OCI-LY7 (cell line): ENCODE results near the gene MAML3. TPM values are rescaled to one million over a fixed set of nuclear protein-coding genes. Genes with fewer than 3 reads are reported as not detected.

ENCODE experiments used
- BruUV-seq: library from RNA; stranded (reverse); fragments of 400-500 nt; replicated peaks from 2 replicates; lab custom pipeline; 2021; lab: Mats Ljungman, UMichigan
- CTCF ChIA-PET: fragments of 300-600 bp; sonication (Branson Sonifier 250); formaldehyde crosslinking; loops from one replicate; lab custom pipeline; 2022; ENCODE audit warnings: antibody characterized with exemption; ENCODE audit not compliant: unreplicated experiment; lab: Charles Lee
- POLR2A ChIA-PET: fragments of 300-600 bp; sonication (Branson Sonifier 250); formaldehyde crosslinking; loops from one replicate; lab custom pipeline; 2022; ENCODE audit warnings: antibody characterized with exemption; lab: Charles Lee
- DNase-seq: peaks from one replicate; pipeline ENCODE4 v3.0.0-alpha.2; 2015; ENCODE audit warnings: low spot score
- H2AFZ ChIP-seq: fragments of 200-600 bp; sonication (generic), shearing (Covaris generic); 2 replicates; pipeline ENCODE4 v1.6.1; 2014; ENCODE audit warnings: mild to moderate bottlenecking, antibody characterized with exemption, low read length, moderate library complexity
- H3K27ac ChIP-seq: fragments of 200-600 bp; sonication (generic); 2 replicates; pipeline ENCODE4 v1.5.1; 2014; ENCODE audit warnings: mixed run types, low read depth, mild to moderate bottlenecking, moderate library complexity, low read length, inconsistent platforms; ENCODE audit not compliant: poor library complexity, severe bottlenecking
- H3K36me3 ChIP-seq: fragments of 200-600 bp; sonication (generic); 2 replicates; pipeline ENCODE4 v1.6.1; 2014; ENCODE audit warnings: mild to moderate bottlenecking, antibody characterized with exemption, low read length, moderate library complexity, mixed read lengths; ENCODE audit not compliant: insufficient read depth
- H3K4me1 ChIP-seq: fragments of 200-600 bp; sonication (generic); 2 replicates; pipeline ENCODE4 v1.5.1; 2014; ENCODE audit warnings: mild to moderate bottlenecking, low read length; ENCODE audit not compliant: insufficient read depth, poor library complexity, severe bottlenecking
- H3K4me2 ChIP-seq: fragments of 200-600 bp; sonication (generic); 2 replicates; pipeline ENCODE4 v1.6.1; 2014; ENCODE audit warnings: mild to moderate bottlenecking, low read length
- H3K4me3 ChIP-seq: fragments of 200-600 bp; sonication (generic); 2 replicates; pipeline ENCODE4 v1.5.1; 2014; ENCODE audit warnings: mild to moderate bottlenecking, low read depth, low read length; ENCODE audit not compliant: poor library complexity, severe bottlenecking
- H3K79me2 ChIP-seq: fragments of 200-600 bp; sonication (generic); 2 replicates; pipeline ENCODE4 v1.6.1; 2016; ENCODE audit warnings: low read depth, mild to moderate bottlenecking, low read length, moderate library complexity, mixed read lengths; ENCODE audit not compliant: insufficient read depth
- H3K9me2 ChIP-seq: fragments of 200-600 bp; sonication (generic); 2 replicates; pipeline ENCODE4 v1.6.1; 2016; ENCODE audit warnings: mild to moderate bottlenecking, low read length, mixed read lengths; ENCODE audit not compliant: insufficient read depth
- H3K9me3 ChIP-seq: fragments of 200-600 bp; sonication (generic); 2 replicates; pipeline ENCODE4 v1.6.1; 2014; ENCODE audit warnings: mild to moderate bottlenecking, mixed run types, low read length, mixed read lengths
- H4K20me1 ChIP-seq: fragments of 200-600 bp; sonication (generic); 2 replicates; pipeline ENCODE4 v1.6.1; 2014; ENCODE audit warnings: mild to moderate bottlenecking, antibody characterized with exemption, low read length, moderate library complexity, mixed read lengths; ENCODE audit not compliant: insufficient read depth
- EZH2phosphoT487 ChIP-seq: fragments of 200-600 bp; sonication (generic); IDR thresholded peaks from 2 replicates; pipeline ENCODE4 v1.6.1; 2018; ENCODE audit warnings: low read depth, borderline replicate concordance, mild to moderate bottlenecking, mixed run types, antibody characterized with exemption, low read length, moderate library complexity, mixed read lengths
- intact Hi-C: fragments of 100-400 bp; cut with micrococcal nuclease; formaldehyde crosslinking; loops from one replicate; pipeline ENCODE4 v1.10.0; 2022; ENCODE audit not compliant: unreplicated experiment
- total RNA-seq, 2 experiments: library from RNA; depleted of rRNA in 1 of 2; stranded (reverse); fragments of >200 nt in 1 of 2; shearing (Covaris generic) in 1 of 2; gene quantifications; 2 replicates each; pipeline ENCODE4 v1.2.3, GENCODE V29; 2014 to 2022
- TF ChIP-seq, protein P1 (sequence below): fragments of 200-600 bp; sonication (generic); conservative IDR thresholded peaks from 2 replicates; pipeline ENCODE4 v1.5.1; 2014; ENCODE audit warnings: mild to moderate bottlenecking, antibody characterized with exemption, low read length, moderate library complexity, mixed read lengths

Gene MAML3
- total RNA-seq, 2 experiments from 2014 or later: 0.80 to 1.2 TPM

- Histone ChIP-seq H3K79me2 (no peaks in the 10 kb centered on the region), H3K9me3 (no peaks in the 10 kb centered on the region), H3K27ac (no peak overlapping the region), H2AFZ (no peak overlapping the region), H3K4me1 (no peaks in the 10 kb centered on the region), H3K4me2 (no peak overlapping the region), H3K4me3 (no peak overlapping the region), H3K36me3 (no peaks in the 10 kb centered on the region), H3K9me2 (no peaks in the 10 kb centered on the region), H4K20me1 (no peaks in the 10 kb centered on the region)
- no peak for DNase-seq
- CTCF ChIA-PET: no interaction called here
- intact Hi-C loops: no loop called here
- TF ChIP-seq, protein P1, sequence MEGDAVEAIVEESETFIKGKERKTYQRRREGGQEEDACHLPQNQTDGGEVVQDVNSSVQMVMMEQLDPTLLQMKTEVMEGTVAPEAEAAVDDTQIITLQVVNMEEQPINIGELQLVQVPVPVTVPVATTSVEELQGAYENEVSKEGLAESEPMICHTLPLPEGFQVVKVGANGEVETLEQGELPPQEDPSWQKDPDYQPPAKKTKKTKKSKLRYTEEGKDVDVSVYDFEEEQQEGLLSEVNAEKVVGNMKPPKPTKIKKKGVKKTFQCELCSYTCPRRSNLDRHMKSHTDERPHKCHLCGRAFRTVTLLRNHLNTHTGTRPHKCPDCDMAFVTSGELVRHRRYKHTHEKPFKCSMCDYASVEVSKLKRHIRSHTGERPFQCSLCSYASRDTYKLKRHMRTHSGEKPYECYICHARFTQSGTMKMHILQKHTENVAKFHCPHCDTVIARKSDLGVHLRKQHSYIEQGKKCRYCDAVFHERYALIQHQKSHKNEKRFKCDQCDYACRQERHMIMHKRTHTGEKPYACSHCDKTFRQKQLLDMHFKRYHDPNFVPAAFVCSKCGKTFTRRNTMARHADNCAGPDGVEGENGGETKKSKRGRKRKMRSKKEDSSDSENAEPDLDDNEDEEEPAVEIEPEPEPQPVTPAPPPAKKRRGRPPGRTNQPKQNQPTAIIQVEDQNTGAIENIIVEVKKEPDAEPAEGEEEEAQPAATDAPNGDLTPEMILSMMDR: no peak
- TF ChIP-seq EZH2phosphoT487: no peak
- POLR2A ChIA-PET: no interaction called here
- BruUV-seq: no TSS peak
These were observed 336.1 kb downstream of the MAML3 start for GRCh38 chr4:139817657-139818452.

DNA sequence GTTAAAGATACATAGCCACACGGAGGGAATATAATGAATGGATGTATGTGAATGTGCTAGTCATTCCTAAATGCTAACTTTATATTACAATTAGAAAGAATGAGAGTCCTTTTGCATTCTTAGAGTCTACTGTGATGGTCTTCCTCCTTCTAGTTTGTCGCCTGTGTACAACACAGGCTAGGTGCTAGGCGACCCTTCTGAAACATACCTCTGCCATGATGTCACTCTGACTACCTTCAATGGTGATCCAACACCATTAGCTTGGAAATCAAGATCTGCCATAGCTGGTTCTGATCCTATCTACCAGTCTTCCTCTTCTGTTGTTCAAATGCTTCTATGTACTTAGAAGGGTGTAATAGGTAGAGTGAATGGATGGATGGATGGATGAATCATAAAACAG, 337.1 kb downstream of the MAML3 start:
- Histone ChIP-seq H3K4me2 (no peak overlapping the region), H3K36me3 (no peaks in the 10 kb centered on the region), H3K9me2 (no peaks in the 10 kb centered on the region), H3K79me2 (no peaks in the 10 kb centered on the region), H3K4me1 (no peaks in the 10 kb centered on the region), H4K20me1 (no peaks in the 10 kb centered on the region), H3K4me3 (no peak overlapping the region), H2AFZ (no peak overlapping the region), H3K9me3 (no peaks in the 10 kb centered on the region), H3K27ac (no peak overlapping the region)
- intact Hi-C loops: no loop called here
- TF ChIP-seq, protein P1: no peak
- TF ChIP-seq EZH2phosphoT487: no peak
- no TSS peak for BruUV-seq
- ChIA-PET POLR2A (no interaction called here), CTCF (no interaction called here)
- DNase-seq: no peak
